GM10248 (cell line): Measurements from ENCODE around the gene TGM2.

Experiments
- CTCF ChIA-PET: fragments of 300-600 bp; sonication (Branson Sonifier 250); formaldehyde crosslinking; extraction: SDS; loops from one replicate; lab custom pipeline; 2021; ENCODE audit warnings: antibody characterized with exemption; lab: Yijun Ruan, JAX
- POLR2A ChIA-PET: fragments of 350-650 bp; sonication (Branson Sonifier 250); formaldehyde crosslinking; extraction: SDS; loops from one replicate; lab custom pipeline; 2020; ENCODE audit warnings: antibody characterized with exemption; lab: Yijun Ruan, JAX
- DNase-seq: peaks from one replicate; pipeline ENCODE4 v3.0.0; 2012; ENCODE audit errors: extremely low spot score
- TF ChIP-seq, protein P1 (sequence below): IDR thresholded peaks from 2 replicates; pipeline ENCODE4 v1.5.1; 2012; ENCODE audit warnings: mild to moderate bottlenecking, low read depth; ENCODE audit errors: extremely low read depth, missing control alignments, control extremely low read depth

Gene TGM2

DNA sequence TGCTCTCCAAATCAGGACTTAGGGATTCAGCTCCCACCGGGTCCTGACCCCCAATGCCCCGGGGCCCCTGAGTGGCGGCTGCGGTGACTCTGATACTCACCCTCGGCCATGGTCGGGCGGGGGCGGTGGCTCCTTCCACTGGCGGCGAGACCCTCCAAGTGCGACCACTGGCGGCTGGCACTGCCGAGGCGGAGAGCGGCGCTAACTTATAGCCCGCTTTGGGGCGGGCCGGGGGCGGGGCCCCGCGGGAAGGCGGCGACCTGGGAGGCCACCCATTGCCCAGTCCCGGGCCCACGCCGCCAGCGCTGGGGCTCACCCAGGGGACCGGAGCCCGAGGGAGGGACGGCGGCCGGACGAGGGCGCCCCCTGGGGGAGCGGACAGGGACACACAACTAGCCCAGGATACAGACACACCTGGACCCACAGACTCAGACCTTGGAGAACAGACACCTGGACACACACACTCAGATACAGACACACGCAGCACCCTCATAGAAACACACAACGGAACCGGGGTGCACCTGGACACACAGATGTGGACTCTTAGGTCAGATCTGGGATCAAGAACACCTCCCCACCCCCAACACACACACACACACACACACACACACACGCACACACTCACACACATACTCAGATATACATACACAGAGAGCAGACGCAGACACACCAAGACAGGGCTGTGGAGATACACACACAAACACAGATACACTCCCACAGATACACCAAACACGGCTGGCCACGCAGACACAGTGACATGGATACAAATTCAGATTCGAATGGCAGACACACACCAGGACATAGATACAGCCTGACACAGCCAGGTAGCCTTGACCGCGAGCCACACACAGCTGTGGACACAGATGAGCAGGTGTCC, at the start of gene TGM2:
Gene TGM2 (minus strand): TSS at position 182 of the 877 bp plus-strand sequence. CDS start 72 bp downstream, at position 110.
- ChIA-PET POLR2A (no interaction called here), CTCF (interaction anchor here (0.7 to 10.6 kb wide), 22 partner anchors 11 to 600 kb away, joined by 3 to 116 read pairs (median 4); no protein-coding TSS in a partner anchor)
- TF ChIP-seq, protein P1, sequence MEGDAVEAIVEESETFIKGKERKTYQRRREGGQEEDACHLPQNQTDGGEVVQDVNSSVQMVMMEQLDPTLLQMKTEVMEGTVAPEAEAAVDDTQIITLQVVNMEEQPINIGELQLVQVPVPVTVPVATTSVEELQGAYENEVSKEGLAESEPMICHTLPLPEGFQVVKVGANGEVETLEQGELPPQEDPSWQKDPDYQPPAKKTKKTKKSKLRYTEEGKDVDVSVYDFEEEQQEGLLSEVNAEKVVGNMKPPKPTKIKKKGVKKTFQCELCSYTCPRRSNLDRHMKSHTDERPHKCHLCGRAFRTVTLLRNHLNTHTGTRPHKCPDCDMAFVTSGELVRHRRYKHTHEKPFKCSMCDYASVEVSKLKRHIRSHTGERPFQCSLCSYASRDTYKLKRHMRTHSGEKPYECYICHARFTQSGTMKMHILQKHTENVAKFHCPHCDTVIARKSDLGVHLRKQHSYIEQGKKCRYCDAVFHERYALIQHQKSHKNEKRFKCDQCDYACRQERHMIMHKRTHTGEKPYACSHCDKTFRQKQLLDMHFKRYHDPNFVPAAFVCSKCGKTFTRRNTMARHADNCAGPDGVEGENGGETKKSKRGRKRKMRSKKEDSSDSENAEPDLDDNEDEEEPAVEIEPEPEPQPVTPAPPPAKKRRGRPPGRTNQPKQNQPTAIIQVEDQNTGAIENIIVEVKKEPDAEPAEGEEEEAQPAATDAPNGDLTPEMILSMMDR = peak; percentile 74
- peak; percentile 89 for DNase-seq

- no peak for DNase-seq
- TF ChIP-seq, protein P1 = no peak
- ChIA-PET CTCF (interaction anchor here (0.8 to 14.6 kb wide), 6 partner anchors 8 to 650 kb away, joined by 3 to 302 read pairs (median 4); no protein-coding TSS in a partner anchor), POLR2A (no interaction called here)
Observed at GRCh38 chr20:38214256-38215193, 49.5 kb upstream of the TGM2 start.

- POLR2A ChIA-PET = no interaction called here
- TF ChIP-seq, protein P1 = no peak
- CTCF ChIA-PET = interaction anchor here (2.0 to 14.6 kb wide), 3 partner anchors 9 to 649 kb away, joined by 4 to 302 read pairs (median 86); no protein-coding TSS in a partner anchor
- DNase-seq = no peak
Observed at GRCh38 chr20:38213607-38213940, 48.5 kb upstream of the TGM2 start.

DNA sequence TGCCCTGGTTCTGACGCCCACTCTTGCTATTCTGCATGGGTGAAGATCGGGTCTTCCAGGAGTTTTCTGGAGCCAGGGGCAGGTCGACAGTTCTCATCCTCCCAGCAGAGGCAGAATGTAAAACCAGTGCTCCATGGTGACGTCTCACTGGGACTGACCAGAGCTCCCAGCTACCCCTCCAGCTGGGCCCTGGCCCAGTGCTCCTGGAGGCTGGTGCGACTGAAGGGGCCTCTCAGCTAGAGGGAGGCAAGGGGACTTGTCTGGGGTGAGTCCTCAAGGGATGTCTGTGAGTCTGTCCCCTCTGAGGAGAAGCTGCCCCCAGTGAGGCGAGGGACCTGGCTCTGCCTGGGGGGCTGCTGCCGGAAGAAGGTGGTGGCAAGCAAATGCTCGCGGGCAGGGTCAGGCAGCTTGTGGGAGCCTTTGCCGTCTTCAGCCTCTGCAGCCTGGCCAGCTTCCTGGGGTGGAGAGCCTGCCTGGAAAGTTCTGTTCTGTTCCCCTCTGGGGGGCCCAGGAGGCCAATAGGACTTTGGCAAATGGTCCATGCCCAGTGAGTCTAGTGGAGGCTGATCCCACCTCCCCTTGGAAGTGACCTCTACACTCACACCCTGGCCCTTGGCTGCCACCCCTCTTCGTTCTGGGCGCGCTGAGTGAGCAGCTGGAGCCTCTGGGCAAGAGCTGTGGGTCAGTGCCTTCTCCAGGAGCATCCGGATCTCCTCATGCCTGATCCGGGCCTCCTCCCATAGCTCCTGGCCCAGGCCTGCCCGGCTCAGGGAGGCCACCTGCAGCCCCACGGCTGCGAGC, 47.9 kb upstream of the TGM2 start:
- POLR2A ChIA-PET = no interaction called here
- CTCF ChIA-PET = interaction anchor here (2.0 to 14.6 kb wide), 3 partner anchors 10 to 649 kb away, joined by 4 to 302 read pairs (median 86); no protein-coding TSS in a partner anchor
- DNase-seq = no peak
- TF ChIP-seq, protein P1 = no peak

GRCh38 chr20:38211200-38212097, 46.4 kb upstream of the TGM2 start:
- TF ChIP-seq, protein P1 = no peak
- ChIA-PET CTCF (interaction anchor here (1.3 to 7.6 kb wide), 3 partner anchors 12 to 224 kb away, joined by 3 to 86 read pairs (median 4); partner anchors contain the start of gene SNHG17), POLR2A (no interaction called here)

More at GRCh38 chr20:38211200-38212097, 46.4 kb upstream of the TGM2 start:
- DNase-seq = no peak
